IPS-15b (cell line): ENCODE data around the gene ULBP1.
"Not testable (repeated sequence)": the region's sequence is repeated elsewhere in the genome, so short reads cannot be mapped to it uniquely, and the experiment has no call there.

Experiments
- H3K27me3 ChIP-seq: one replicate; pipeline ENCODE4 v1.6.1; 2013; ENCODE audit warnings: low read length; ENCODE audit not compliant: control insufficient read depth, insufficient read depth
- H3K36me3 ChIP-seq: one replicate; pipeline ENCODE4 v1.6.1; 2013; ENCODE audit warnings: low read length; ENCODE audit not compliant: control insufficient read depth, insufficient read depth
- H3K4me1 ChIP-seq: one replicate; pipeline ENCODE4 v1.6.1; 2013; ENCODE audit warnings: mild to moderate bottlenecking, low read length; ENCODE audit not compliant: control insufficient read depth, insufficient read depth
- H3K4me3 ChIP-seq: one replicate; pipeline ENCODE4 v1.5.1; 2013; ENCODE audit warnings: low read depth, low read length
- H3K9ac ChIP-seq: one replicate; pipeline ENCODE4 v1.6.1; 2013; ENCODE audit warnings: low read depth, mild to moderate bottlenecking, low read length
- H3K9me3 ChIP-seq: one replicate; pipeline ENCODE4 v1.6.1; 2013; ENCODE audit warnings: mild to moderate bottlenecking, low read length; ENCODE audit not compliant: control insufficient read depth, insufficient read depth

Gene ULBP1

GRCh38 chr6:149988550-149989346 is 25.0 kb downstream of the ULBP1 start:
- Histone ChIP-seq H3K9ac (no peak overlapping the region), H3K9me3 (no peaks in the 10 kb centered on the region), H3K4me3 (peak overlapping the region; percentile 26), H3K4me1 (peaks cover 2% of the 10 kb centered on the region), H3K27me3 (peaks cover 95% of the 10 kb centered on the region), H3K36me3 (no peaks in the 10 kb centered on the region)

DNA sequence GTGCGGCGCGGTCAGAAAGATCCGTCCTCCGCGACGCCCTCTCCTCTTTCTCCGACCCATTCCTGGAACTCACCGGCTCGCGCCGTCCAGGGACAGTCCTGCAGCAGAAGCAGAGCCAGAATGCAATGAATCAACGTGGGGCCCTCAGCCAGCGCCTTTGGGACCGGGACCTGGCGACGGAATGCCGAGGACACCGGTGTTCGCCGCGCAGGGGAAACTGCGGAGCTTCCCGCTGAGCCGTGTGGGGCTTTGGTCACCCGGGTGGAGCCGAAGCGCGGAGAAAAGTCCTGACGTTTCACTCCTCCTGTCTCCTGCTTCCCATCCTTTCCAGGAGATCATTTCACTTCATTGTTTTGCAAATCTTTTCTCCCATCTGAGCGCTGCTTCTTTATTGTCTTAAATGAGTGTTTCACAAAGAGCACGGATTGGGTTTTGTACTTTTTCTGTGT is 26.5 kb downstream of the ULBP1 start:
- Histone ChIP-seq H3K9me3 (no peaks in the 10 kb centered on the region), H3K4me3 (peak overlapping the region; percentile 35), H3K36me3 (no peaks in the 10 kb centered on the region), H3K27me3 (peaks cover 99% of the 10 kb centered on the region), H3K9ac (no peak overlapping the region), H3K4me1 (peaks cover 2% of the 10 kb centered on the region)

DNA sequence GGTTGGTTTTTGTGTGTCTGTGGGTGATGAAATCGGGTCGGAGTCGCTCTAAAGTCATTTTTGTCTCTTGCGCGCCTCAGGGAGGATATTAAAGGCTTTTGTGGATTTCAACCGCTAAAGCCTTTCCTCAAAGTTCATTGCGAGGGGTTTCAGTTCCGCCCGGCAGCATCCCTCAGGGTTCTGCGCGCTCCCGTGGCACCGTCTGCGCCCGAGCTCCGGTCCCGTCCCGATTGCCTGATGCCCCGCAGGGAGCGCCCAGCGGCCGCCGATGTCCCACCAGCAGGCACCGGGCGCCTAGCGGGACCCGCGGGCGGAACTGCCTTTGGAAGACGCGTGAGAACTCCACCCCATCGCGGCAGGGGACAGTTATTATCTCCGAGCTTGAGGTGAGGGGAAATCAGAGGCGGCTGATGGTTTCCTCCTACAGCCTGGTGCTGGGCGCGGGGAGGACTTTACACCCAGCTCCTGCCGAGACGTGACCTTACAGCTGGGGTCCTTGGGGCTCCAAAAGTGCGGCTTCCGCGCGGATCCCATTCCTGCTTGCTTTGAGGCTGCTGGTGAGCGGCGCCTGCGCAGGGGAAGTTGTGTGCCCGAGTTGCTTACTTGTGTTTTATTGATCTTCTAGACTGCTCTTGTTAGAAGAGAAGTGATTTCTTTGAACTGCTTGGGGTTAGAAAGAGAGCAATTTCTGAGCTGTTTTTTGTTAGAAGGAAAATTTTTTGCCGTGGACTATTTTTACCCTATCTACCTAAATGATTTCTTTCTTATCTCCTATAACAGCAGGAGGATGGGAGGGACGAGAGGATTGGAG is 27.1 kb downstream of the ULBP1 start:
- Histone ChIP-seq H3K36me3 (no peaks in the 10 kb centered on the region), H3K4me1 (peaks cover 2% of the 10 kb centered on the region), H3K9ac (no peak overlapping the region), H3K9me3 (no peaks in the 10 kb centered on the region), H3K27me3 (peaks cover 97% of the 10 kb centered on the region), H3K4me3 (peak overlapping the region; percentile 35)

DNA sequence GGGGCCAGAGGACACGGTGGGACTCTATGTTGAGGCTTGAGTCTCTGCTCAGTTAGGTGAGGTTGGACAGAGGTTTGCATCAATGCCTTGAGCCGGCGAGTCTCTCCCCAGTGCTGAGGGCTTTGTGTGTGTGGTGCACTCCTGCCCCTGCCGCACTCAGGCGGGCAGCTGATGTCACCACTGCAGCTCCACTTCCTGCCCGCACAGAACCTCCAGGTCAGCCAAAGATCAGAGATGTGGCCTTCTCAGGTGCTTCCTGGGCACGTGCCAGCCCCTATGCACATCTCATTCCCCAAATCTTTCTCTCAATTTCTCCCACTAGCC is 27.7 kb downstream of the ULBP1 start:
- not testable (repeated sequence) for H3K9ac ChIP-seq, H3K36me3 ChIP-seq, H3K9me3 ChIP-seq, H3K4me1 ChIP-seq
- peaks cover 97% of the 10 kb centered on the region for H3K27me3 ChIP-seq
- H3K4me3 ChIP-seq: peak overlapping the region; percentile 35

- Histone ChIP-seq H3K36me3 (no peaks in the 10 kb centered on the region), H3K4me3 (no peak overlapping the region), H3K4me1 (peaks cover 2% of the 10 kb centered on the region), H3K27me3 (peaks cover 97% of the 10 kb centered on the region), H3K9ac (no peak overlapping the region), H3K9me3 (no peaks in the 10 kb centered on the region)
These were observed 28.1 kb downstream of the ULBP1 start for GRCh38 chr6:149991838-149992237.

GRCh38 chr6:149995235-149995750 is 31.6 kb downstream of the ULBP1 start:
- Histone ChIP-seq H3K9me3 (no peaks in the 10 kb centered on the region), H3K9ac (no peak overlapping the region), H3K4me1 (peaks cover 2% of the 10 kb centered on the region), H3K27me3 (peaks cover 83% of the 10 kb centered on the region), H3K4me3 (no peak overlapping the region), H3K36me3 (no peaks in the 10 kb centered on the region)

DNA sequence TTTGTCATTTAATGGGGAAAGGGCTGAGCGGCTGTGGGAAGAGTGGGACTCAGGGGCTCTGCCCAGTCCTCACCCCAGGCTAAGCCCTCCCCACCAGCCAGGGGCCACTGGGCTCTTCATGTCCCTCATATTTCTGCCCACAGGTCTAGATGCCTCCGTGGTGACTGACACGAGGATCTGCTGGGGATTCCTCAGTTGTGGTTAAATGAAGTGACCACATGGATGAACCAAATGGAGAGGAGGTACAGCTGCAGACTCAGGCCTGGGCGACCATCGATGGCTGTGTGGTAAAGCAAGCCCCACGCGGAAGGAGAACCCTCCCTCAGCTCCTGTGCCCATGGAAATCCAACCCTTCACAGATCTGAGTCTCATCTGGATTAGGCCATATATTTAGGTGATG is 32.2 kb downstream of the ULBP1 start:
- peaks cover 2% of the 10 kb centered on the region for H3K4me1 ChIP-seq
- no peaks in the 10 kb centered on the region for H3K9me3 ChIP-seq
- peaks cover 83% of the 10 kb centered on the region for H3K27me3 ChIP-seq
- no peak overlapping the region for H3K4me3 ChIP-seq
- H3K36me3 ChIP-seq: no peaks in the 10 kb centered on the region
- no peak overlapping the region for H3K9ac ChIP-seq

DNA sequence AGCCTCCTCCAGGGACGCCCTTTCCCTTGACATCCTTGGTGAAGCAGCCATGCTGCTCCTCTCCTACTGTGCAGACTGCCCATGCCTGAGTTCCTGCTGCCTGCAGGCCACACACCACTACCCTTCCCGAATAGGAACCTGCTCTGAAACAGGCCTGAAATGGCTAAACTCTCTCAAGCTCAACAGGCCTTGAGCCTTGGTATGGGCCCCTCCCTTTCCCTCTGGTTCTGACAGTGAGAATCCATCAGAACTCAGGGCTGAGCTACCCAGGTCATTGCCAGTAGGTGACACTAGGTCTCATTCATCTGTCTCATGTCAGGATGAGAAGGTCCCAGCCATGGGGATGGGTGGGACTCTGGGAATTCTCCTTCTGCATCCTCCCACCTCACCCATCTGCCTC is 35.9 kb downstream of the ULBP1 start:
- H3K4me3 ChIP-seq: no peak overlapping the region
- H3K36me3 ChIP-seq: no peaks in the 10 kb centered on the region
- H3K4me1 ChIP-seq: peaks cover 2% of the 10 kb centered on the region
- no peak overlapping the region for H3K9ac ChIP-seq
- no peaks in the 10 kb centered on the region for H3K9me3 ChIP-seq
- peaks cover 81% of the 10 kb centered on the region for H3K27me3 ChIP-seq

DNA sequence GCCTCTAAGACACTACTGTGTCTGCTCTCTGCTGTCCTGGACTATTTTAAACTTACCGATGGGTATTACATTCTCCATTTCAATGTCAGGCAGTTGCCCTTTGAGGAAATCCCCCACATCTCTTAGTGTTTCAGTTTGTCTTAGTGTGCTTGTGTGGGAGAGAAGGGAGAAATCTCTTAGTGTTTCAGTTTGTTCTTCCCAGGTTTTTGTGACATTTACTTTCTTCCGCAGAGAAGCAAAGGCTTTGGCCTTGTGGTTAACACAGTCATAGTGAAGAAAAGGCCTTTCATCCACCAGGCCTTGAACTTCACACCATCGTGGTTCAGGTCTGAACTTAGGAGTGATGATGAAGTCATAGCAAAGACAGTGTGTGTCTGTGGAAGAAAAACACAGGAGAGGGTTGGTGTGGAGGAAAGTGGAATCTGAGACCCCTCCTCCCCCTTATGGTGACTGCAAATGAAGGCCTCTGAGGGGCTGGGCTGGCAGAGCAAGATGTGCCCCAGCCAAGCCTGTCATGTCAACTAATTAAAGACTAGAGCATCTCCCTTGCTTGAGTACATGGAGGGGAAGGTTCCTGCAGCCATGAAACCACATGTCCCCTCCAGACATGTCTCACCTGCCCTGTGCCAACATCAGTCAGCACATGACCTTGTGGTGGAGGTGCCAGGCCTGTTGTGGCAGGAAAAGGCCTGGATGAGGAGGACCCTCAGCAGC is 37.7 kb downstream of the ULBP1 start:
- H3K27me3 ChIP-seq: peaks cover 75% of the 10 kb centered on the region
- H3K4me1 ChIP-seq: peaks cover 5% of the 10 kb centered on the region
- no peaks in the 10 kb centered on the region for H3K36me3 ChIP-seq

GRCh38 chr6:150002710-150003109 is 39.0 kb downstream of the ULBP1 start:
- H3K27me3 ChIP-seq: peaks cover 70% of the 10 kb centered on the region
- H3K4me3 ChIP-seq: no peak overlapping the region
- H3K9me3 ChIP-seq: no peaks in the 10 kb centered on the region
- no peak overlapping the region for H3K9ac ChIP-seq
- H3K4me1 ChIP-seq: peaks cover 5% of the 10 kb centered on the region
- H3K36me3 ChIP-seq: no peaks in the 10 kb centered on the region

More for the DNA sequence above, 37.7 kb downstream of the ULBP1 start:
- no peaks in the 10 kb centered on the region for H3K9me3 ChIP-seq
- no peak overlapping the region for H3K4me3 ChIP-seq
- H3K9ac ChIP-seq: no peak overlapping the region

- peaks cover 70% of the 10 kb centered on the region for H3K27me3 ChIP-seq
- not testable (repeated sequence) for H3K4me1 ChIP-seq, H3K4me3 ChIP-seq, H3K9me3 ChIP-seq, H3K9ac ChIP-seq, H3K36me3 ChIP-seq
These were observed 39.9 kb downstream of the ULBP1 start for GRCh38 chr6:150003599-150003998.
